ENCODE measurements around the gene MYL5. TPM values are rescaled to one million over a fixed set of nuclear protein-coding genes. Genes with fewer than 3 reads are reported as not detected.
A peak's percentile ranks its signal among the peaks of the same experiment; 100 is the strongest.
"Not testable (repeated sequence)": the region's sequence is repeated elsewhere in the genome, so short reads cannot be mapped to it uniquely, and the experiment has no call there.

MYL5 gene
- total RNA-seq, 2 donors from 2014 or later = 7.4 to 21.8 TPM

- H3K9me3 Mint-ChIP-seq; H3K27ac Mint-ChIP-seq; DNase-seq (ENCODE audit: low spot score in 2 of 2): not testable (repeated sequence)
- H3K36me3 Mint-ChIP-seq = peaks cover 5 to 14% of the 10 kb centered on the region in 2 donors
- ATAC-seq = peak in 1 of 2 donors; percentile 56
These were observed 56.9 kb downstream of the MYL5 start for GRCh38 chr4:730946-731904.

Other genes with a start within 250 kb of the MYL5 start
- 10 to 100 TPM; 37.7 to 39.8 TPM for gene ZNF721, start 175.4 kb upstream of the MYL5 start, total RNA-seq
- gene PIGG, start 175.3 kb upstream of the MYL5 start, total RNA-seq = 10 to 100 TPM; 43.3 to 69.4 TPM
- not detected for gene TMEM271, start 98.2 kb upstream of the MYL5 start, total RNA-seq
- gene PDE6B, start 49.0 kb upstream of the MYL5 start, total RNA-seq = 10 to 100 TPM in 1 of 2 donors, 1 to 10 TPM in 1; 8.4 to 16.6 TPM
- gene ATP5ME, start 266 bp upstream of the MYL5 start, total RNA-seq = 100 to 1,000 TPM; 131 to 221 TPM
- 1 to 10 TPM in 1 of 2 donors, under 1 TPM in 1; 0.59 to 1.3 TPM for gene SLC49A3, start 14.6 kb downstream of the MYL5 start, total RNA-seq
- 10 to 100 TPM; 23.0 to 25.9 TPM for gene PCGF3, start 31.3 kb downstream of the MYL5 start, total RNA-seq
- gene CPLX1, start 151.6 kb downstream of the MYL5 start, total RNA-seq = 1 to 10 TPM in 1 of 2 donors, under 1 TPM in 1; 0.11 to 1.9 TPM